Measurements from ENCODE around the gene ZNF462.
"Not testable (repeated sequence)": the region's sequence is repeated elsewhere in the genome, so short reads cannot be mapped to it uniquely, and the experiment has no call there.

The ZNF462 gene

DNA sequence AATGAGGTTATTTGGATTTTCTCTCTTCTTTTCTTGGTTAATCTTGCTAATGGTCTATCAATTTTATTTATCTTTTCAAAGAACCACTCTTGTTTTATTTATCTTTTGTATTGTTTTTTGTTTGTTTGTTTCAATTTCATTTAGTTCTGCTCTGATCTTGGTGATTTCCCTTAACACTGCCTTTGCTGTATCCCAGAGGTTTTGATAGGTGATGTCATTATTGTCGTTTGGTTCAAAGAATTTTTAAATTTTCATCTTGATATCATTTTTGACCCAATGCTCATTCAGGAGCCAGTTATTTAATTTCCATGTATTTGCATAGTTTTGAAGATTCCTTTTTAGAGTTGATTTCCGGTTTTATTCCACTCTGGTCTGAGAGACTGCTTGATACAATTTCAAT is 126.9 kb downstream of the ZNF462 start:
- not testable (repeated sequence) for H3K4me3 ChIP-seq (ENCODE audit: low read length in 2 of 2); H3K9me3 ChIP-seq (ENCODE audit: control insufficient read depth in 2 of 2, low read length in 2 of 2); H3K27ac ChIP-seq (ENCODE audit: low read depth in 2 of 2, low read length in 2 of 2); H3K27me3 ChIP-seq (ENCODE audit: control insufficient read depth in 2 of 2, insufficient read depth in 2 of 2, low read length in 2 of 2); H3K4me1 ChIP-seq (ENCODE audit: control insufficient read depth in 2 of 2, insufficient read depth in 2 of 2, low read length in 2 of 2); H3K36me3 ChIP-seq (ENCODE audit: control insufficient read depth in 2 of 2, insufficient read depth in 2 of 2, low read length in 2 of 2); H3K9ac ChIP-seq (ENCODE audit: low read depth in 1 of 2, low read length in 2 of 2)

DNA sequence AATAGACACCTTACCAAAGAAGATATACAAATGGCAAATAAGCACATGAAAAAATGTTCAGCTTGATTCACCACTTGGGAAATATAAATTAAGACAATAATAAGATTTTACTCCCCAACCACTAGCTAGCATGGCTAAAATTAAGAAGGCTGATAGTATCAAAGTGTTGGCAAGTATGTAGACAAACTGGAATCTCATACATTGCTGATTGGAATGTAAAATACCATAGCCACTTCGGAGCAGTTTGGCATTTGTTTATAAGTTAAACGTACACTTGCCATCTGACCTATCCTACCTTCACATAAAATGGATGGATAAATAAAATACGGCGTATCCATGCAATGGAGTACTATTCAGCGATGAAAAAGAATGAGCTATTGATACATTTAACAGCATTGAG is 129.2 kb downstream of the ZNF462 start:
- H3K9me3 ChIP-seq (ENCODE audit: control insufficient read depth in 2 of 2, low read length in 2 of 2), result no peaks in the 10 kb centered on the region
- no peaks in the 10 kb centered on the region for H3K27me3 ChIP-seq (ENCODE audit: control insufficient read depth in 2 of 2, insufficient read depth in 2 of 2, low read length in 2 of 2)
- no peak overlapping the region for H3K9ac ChIP-seq (ENCODE audit: low read depth in 1 of 2, low read length in 2 of 2)
- no peaks in the 10 kb centered on the region for H3K4me1 ChIP-seq (ENCODE audit: control insufficient read depth in 2 of 2, insufficient read depth in 2 of 2, low read length in 2 of 2)
- no peak overlapping the region for H3K27ac ChIP-seq (ENCODE audit: low read depth in 2 of 2, low read length in 2 of 2)
- peaks cover 0 to 5% of the 10 kb centered on the region in 2 donors for H3K36me3 ChIP-seq (ENCODE audit: control insufficient read depth in 2 of 2, insufficient read depth in 2 of 2, low read length in 2 of 2)
- H3K4me3 ChIP-seq (ENCODE audit: low read length in 2 of 2), result no peak overlapping the region

GRCh38 chr9:106993603-106994002 is 130.6 kb downstream of the ZNF462 start:
- H3K9ac ChIP-seq (ENCODE audit: low read depth in 1 of 2, low read length in 2 of 2), result no peak overlapping the region
- no peaks in the 10 kb centered on the region for H3K4me1 ChIP-seq (ENCODE audit: control insufficient read depth in 2 of 2, insufficient read depth in 2 of 2, low read length in 2 of 2)
- H3K4me3 ChIP-seq (ENCODE audit: low read length in 2 of 2), result no peak overlapping the region
- H3K36me3 ChIP-seq (ENCODE audit: control insufficient read depth in 2 of 2, insufficient read depth in 2 of 2, low read length in 2 of 2), result no peaks in the 10 kb centered on the region
- H3K27ac ChIP-seq (ENCODE audit: low read depth in 2 of 2, low read length in 2 of 2), result no peak overlapping the region
- H3K9me3 ChIP-seq (ENCODE audit: control insufficient read depth in 2 of 2, low read length in 2 of 2), result no peaks in the 10 kb centered on the region
- H3K27me3 ChIP-seq (ENCODE audit: control insufficient read depth in 2 of 2, insufficient read depth in 2 of 2, low read length in 2 of 2), result no peaks in the 10 kb centered on the region

- H3K27ac ChIP-seq (ENCODE audit: low read depth in 2 of 2, low read length in 2 of 2), result no peak overlapping the region
- H3K4me1 ChIP-seq (ENCODE audit: control insufficient read depth in 2 of 2, insufficient read depth in 2 of 2, low read length in 2 of 2), result no peaks in the 10 kb centered on the region
- no peak overlapping the region for H3K9ac ChIP-seq (ENCODE audit: low read depth in 1 of 2, low read length in 2 of 2)
- no peaks in the 10 kb centered on the region for H3K27me3 ChIP-seq (ENCODE audit: control insufficient read depth in 2 of 2, insufficient read depth in 2 of 2, low read length in 2 of 2)
- peaks cover 0 to 3% of the 10 kb centered on the region in 2 donors for H3K36me3 ChIP-seq (ENCODE audit: control insufficient read depth in 2 of 2, insufficient read depth in 2 of 2, low read length in 2 of 2)
- H3K4me3 ChIP-seq (ENCODE audit: low read length in 2 of 2), result no peak overlapping the region
- H3K9me3 ChIP-seq (ENCODE audit: control insufficient read depth in 2 of 2, low read length in 2 of 2), result no peaks in the 10 kb centered on the region
Measured at GRCh38 chr9:106994463-106994862, 131.5 kb downstream of the ZNF462 start.

- no peak overlapping the region for H3K27ac ChIP-seq (ENCODE audit: low read depth in 2 of 2, low read length in 2 of 2)
- H3K4me3 ChIP-seq (ENCODE audit: low read length in 2 of 2), result no peak overlapping the region
- peaks cover 3 to 14% of the 10 kb centered on the region in 2 donors for H3K36me3 ChIP-seq (ENCODE audit: control insufficient read depth in 2 of 2, insufficient read depth in 2 of 2, low read length in 2 of 2)
- H3K27me3 ChIP-seq (ENCODE audit: control insufficient read depth in 2 of 2, insufficient read depth in 2 of 2, low read length in 2 of 2), result no peaks in the 10 kb centered on the region
- H3K9me3 ChIP-seq (ENCODE audit: control insufficient read depth in 2 of 2, low read length in 2 of 2), result peaks cover 0 to 6% of the 10 kb centered on the region in 2 donors
- no peak overlapping the region for H3K9ac ChIP-seq (ENCODE audit: low read depth in 1 of 2, low read length in 2 of 2)
- no peaks in the 10 kb centered on the region for H3K4me1 ChIP-seq (ENCODE audit: control insufficient read depth in 2 of 2, insufficient read depth in 2 of 2, low read length in 2 of 2)
Measured at GRCh38 chr9:107000218-107000617, 137.3 kb downstream of the ZNF462 start.

DNA sequence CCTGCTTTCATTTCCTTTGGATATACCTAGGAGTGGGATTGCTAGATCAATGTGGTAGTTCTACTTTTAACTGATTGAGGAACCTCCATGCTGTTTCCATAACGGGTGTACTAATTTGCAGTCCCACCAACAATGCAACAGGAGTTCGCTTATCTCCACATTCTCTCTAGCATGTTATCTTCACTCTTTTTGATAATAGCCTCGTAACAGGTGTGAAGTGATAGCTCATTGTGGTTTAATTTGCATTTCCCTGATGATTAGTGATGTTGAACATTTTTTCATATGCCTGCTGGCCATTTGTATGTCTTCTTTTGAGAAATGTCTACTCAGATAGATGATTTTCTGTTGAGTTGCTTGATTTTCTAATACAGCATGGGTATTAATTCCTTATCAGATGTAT is 142.2 kb downstream of the ZNF462 start:
- Histone ChIP-seq H3K9ac (ENCODE audit: low read depth in 1 of 2, low read length in 2 of 2) (no peak overlapping the region), H3K4me3 (ENCODE audit: low read length in 2 of 2) (no peak overlapping the region), H3K9me3 (ENCODE audit: control insufficient read depth in 2 of 2, low read length in 2 of 2) (peaks cover 3 to 9% of the 10 kb centered on the region in 2 donors), H3K27me3 (ENCODE audit: control insufficient read depth in 2 of 2, insufficient read depth in 2 of 2, low read length in 2 of 2) (no peaks in the 10 kb centered on the region), H3K4me1 (ENCODE audit: control insufficient read depth in 2 of 2, insufficient read depth in 2 of 2, low read length in 2 of 2) (no peaks in the 10 kb centered on the region), H3K36me3 (ENCODE audit: control insufficient read depth in 2 of 2, insufficient read depth in 2 of 2, low read length in 2 of 2) (peaks cover 5 to 17% of the 10 kb centered on the region in 2 donors), H3K27ac (ENCODE audit: low read depth in 2 of 2, low read length in 2 of 2) (no peak overlapping the region)

DNA sequence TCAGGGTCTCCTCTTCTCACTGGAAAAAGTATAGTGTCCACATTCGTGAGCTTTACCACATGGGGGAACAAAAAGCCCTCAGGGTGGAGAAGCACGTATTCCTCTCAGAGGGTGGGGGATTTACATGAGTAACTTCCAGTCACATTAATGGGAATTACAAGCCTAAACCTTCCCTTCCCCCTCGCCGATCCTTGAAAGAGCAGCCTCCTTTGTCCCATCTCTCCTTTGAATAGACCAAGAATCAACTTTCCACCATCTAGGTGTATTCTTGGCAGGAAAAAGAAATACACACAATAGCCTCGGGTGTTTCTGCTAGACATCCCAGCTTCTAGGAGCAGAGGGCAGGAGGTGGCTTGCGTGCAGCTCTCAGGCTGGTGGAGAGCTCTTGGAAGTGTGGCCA is 144.4 kb downstream of the ZNF462 start:
- H3K9me3 ChIP-seq (ENCODE audit: control insufficient read depth in 2 of 2, low read length in 2 of 2), result peaks cover 3 to 9% of the 10 kb centered on the region in 2 donors
- H3K27ac ChIP-seq (ENCODE audit: low read depth in 2 of 2, low read length in 2 of 2), result no peak overlapping the region
- peaks cover 8 to 15% of the 10 kb centered on the region in 2 donors for H3K36me3 ChIP-seq (ENCODE audit: control insufficient read depth in 2 of 2, insufficient read depth in 2 of 2, low read length in 2 of 2)
- no peak overlapping the region for H3K9ac ChIP-seq (ENCODE audit: low read depth in 1 of 2, low read length in 2 of 2)
- H3K4me1 ChIP-seq (ENCODE audit: control insufficient read depth in 2 of 2, insufficient read depth in 2 of 2, low read length in 2 of 2), result no peaks in the 10 kb centered on the region
- no peak overlapping the region for H3K4me3 ChIP-seq (ENCODE audit: low read length in 2 of 2)
- H3K27me3 ChIP-seq (ENCODE audit: control insufficient read depth in 2 of 2, insufficient read depth in 2 of 2, low read length in 2 of 2), result no peaks in the 10 kb centered on the region

DNA sequence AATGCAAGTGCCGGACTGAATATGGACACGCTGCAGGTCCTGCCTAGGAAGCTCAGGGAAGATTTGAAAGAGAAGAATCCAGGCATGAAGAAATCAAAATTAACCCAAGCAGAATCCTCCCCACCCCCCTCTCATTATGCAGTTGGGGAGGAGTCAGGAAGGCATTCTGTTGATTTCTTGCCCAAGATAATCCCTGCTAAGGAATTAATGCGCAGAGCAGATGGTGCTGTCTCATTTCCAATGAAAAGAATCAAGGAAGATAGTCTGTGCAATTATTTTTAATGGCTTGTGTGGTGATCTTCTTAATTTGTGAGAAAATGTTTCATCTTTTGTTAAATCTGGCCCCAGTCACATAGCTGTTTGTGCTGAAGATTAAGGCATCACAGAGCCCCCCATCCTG is 145.0 kb downstream of the ZNF462 start:
- Histone ChIP-seq H3K4me1 (ENCODE audit: control insufficient read depth in 2 of 2, insufficient read depth in 2 of 2, low read length in 2 of 2) (no peaks in the 10 kb centered on the region), H3K36me3 (ENCODE audit: control insufficient read depth in 2 of 2, insufficient read depth in 2 of 2, low read length in 2 of 2) (peaks cover 8 to 15% of the 10 kb centered on the region in 2 donors), H3K9ac (ENCODE audit: low read depth in 1 of 2, low read length in 2 of 2) (no peak overlapping the region), H3K9me3 (ENCODE audit: control insufficient read depth in 2 of 2, low read length in 2 of 2) (peaks cover 3 to 9% of the 10 kb centered on the region in 2 donors), H3K27ac (ENCODE audit: low read depth in 2 of 2, low read length in 2 of 2) (no peak overlapping the region), H3K4me3 (ENCODE audit: low read length in 2 of 2) (no peak overlapping the region), H3K27me3 (ENCODE audit: control insufficient read depth in 2 of 2, insufficient read depth in 2 of 2, low read length in 2 of 2) (no peaks in the 10 kb centered on the region)

DNA sequence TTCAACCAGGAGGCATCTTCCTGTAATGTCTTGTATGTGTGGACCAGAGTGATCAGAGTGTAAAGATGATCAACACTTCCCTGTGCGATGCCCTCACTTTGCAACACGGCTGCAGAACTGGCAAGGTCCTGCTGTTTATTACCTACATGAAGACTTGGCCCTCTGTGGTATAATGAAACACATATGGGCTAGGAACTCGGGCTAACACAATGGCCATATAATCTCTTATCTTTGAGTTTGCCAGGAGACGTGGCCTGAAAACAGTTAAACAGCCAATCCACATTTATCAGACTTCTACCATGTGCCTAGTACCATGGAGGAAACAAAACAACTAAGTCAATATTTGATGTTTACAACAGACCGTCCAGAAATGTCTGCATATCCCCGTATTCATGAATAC is 145.5 kb downstream of the ZNF462 start:
- Histone ChIP-seq H3K9me3 (ENCODE audit: control insufficient read depth in 2 of 2, low read length in 2 of 2) (peaks cover 3 to 9% of the 10 kb centered on the region in 2 donors), H3K9ac (ENCODE audit: low read depth in 1 of 2, low read length in 2 of 2) (no peak overlapping the region), H3K4me1 (ENCODE audit: control insufficient read depth in 2 of 2, insufficient read depth in 2 of 2, low read length in 2 of 2) (no peaks in the 10 kb centered on the region), H3K27me3 (ENCODE audit: control insufficient read depth in 2 of 2, insufficient read depth in 2 of 2, low read length in 2 of 2) (no peaks in the 10 kb centered on the region), H3K4me3 (ENCODE audit: low read length in 2 of 2) (no peak overlapping the region), H3K27ac (ENCODE audit: low read depth in 2 of 2, low read length in 2 of 2) (no peak overlapping the region), H3K36me3 (ENCODE audit: control insufficient read depth in 2 of 2, insufficient read depth in 2 of 2, low read length in 2 of 2) (peaks cover 8 to 12% of the 10 kb centered on the region in 2 donors)

DNA sequence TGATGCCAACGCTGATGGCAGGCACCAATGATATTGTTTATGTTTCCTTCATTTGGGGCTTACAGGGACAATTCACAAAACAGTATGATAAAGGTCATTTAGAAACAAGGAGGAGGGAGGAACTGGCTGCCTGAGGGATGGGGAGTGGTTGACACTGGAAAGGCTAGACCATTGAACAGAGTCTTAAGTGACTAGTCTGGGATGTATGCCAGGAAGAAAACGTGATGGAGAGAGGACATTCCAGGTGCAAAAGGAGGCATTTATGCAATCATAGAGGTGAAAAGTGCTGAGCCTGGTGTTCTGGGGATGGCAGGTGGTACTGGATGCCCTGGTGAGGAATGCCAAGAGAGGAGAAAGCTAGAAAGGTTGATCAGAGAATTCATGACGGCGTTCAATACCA is 153.4 kb downstream of the ZNF462 start:
- H3K9ac ChIP-seq (ENCODE audit: low read depth in 1 of 2, low read length in 2 of 2), result no peak overlapping the region
- H3K27me3 ChIP-seq (ENCODE audit: control insufficient read depth in 2 of 2, insufficient read depth in 2 of 2, low read length in 2 of 2), result no peaks in the 10 kb centered on the region
- no peaks in the 10 kb centered on the region for H3K36me3 ChIP-seq (ENCODE audit: control insufficient read depth in 2 of 2, insufficient read depth in 2 of 2, low read length in 2 of 2)
- H3K4me1 ChIP-seq (ENCODE audit: control insufficient read depth in 2 of 2, insufficient read depth in 2 of 2, low read length in 2 of 2), result no peaks in the 10 kb centered on the region
- no peak overlapping the region for H3K27ac ChIP-seq (ENCODE audit: low read depth in 2 of 2, low read length in 2 of 2)
- H3K4me3 ChIP-seq (ENCODE audit: low read length in 2 of 2), result no peak overlapping the region
- peaks cover 0 to 3% of the 10 kb centered on the region in 2 donors for H3K9me3 ChIP-seq (ENCODE audit: control insufficient read depth in 2 of 2, low read length in 2 of 2)

Data from mucosa of rectum (tissue), 2 donors.